HG03469 (cell line): Measurements from ENCODE around the gene QRICH2.
"Not testable (repeated sequence)": the region's sequence is repeated elsewhere in the genome, so short reads cannot be mapped to it uniquely, and the experiment has no call there.

Source experiments
- ATAC-seq: cut with Tn5 transposase; IDR thresholded peaks from one replicate; pipeline ENCODE4 v1.9.1; 2021; ENCODE audit warnings: mild to moderate bottlenecking, moderate library complexity, moderate number of reproducible peaks; ENCODE audit not compliant: unreplicated experiment

QRICH2 gene

DNA sequence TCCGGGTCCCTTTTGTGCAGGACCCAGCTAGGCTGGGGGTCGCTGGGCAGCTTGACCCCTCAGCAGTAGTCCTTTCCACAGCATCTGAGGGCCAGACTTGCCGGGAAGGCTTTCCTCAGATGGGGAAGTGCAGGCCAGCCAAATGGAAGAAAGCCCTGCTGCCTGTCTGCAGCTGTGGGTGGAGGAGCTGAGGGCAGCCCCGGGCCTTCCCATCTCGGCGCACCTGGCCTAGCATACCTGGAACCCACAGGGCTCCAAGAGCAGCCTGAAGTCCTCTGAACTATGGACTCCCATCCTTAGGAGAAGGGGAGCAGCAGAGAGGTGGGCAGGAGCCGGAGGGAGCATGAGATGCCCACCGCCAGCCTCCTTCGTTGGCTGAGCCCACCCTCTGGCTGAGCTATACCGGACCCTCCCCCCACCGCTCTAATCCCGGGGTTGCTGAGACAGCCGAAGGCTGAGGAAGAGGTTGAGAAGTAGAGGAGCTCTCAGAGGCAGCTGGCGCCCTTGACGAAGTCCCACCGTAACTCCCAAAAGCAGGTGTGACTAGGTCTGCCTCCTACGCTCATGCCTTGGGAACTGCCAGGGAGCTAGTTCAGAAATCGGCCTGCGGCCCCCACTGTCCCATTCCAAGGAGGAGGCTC is 29.7 kb downstream of the QRICH2 start:
- no peak for ATAC-seq

DNA sequence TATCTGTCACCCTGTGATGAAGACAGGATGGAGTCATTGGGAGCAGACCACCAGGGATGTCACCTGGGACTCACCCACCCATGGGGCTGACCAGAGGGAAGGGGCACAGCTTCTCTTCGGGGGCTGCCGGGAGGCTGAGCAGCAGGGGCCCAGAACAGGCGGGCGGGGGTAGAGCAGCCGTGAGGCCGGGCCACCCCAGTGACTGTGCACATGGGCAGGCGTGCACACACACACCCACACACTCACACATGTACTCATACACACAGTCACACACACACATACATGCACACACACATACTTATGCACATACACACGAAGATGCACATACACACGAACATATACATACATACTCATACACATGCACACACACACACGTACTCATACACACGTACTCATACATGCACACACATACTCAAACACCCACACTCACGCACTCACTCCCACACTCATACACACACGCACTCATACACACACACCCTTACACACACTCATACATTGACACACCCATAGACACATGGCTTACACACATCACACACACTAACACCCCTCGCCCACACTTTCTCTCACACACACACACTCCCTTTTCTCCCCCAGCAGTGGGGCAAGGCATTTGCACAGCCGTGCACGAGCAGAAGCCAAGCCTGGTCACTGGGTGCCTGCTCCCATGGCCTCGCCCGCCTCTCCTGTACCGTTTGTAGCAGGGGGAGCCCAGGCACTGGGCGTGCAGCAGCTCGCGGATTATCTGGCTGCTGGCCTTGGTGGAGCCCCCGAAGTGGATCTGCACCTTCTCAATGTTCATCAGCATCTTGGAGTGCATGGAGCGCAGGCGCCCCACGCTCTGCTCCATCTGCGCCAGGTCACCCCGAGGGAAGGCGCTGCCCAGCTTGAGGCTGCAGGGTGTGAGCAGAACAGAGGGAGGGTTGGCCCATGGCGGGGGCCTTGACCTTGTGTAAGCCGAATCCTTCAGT is 30.5 kb downstream of the QRICH2 start:
- no peak for ATAC-seq

DNA sequence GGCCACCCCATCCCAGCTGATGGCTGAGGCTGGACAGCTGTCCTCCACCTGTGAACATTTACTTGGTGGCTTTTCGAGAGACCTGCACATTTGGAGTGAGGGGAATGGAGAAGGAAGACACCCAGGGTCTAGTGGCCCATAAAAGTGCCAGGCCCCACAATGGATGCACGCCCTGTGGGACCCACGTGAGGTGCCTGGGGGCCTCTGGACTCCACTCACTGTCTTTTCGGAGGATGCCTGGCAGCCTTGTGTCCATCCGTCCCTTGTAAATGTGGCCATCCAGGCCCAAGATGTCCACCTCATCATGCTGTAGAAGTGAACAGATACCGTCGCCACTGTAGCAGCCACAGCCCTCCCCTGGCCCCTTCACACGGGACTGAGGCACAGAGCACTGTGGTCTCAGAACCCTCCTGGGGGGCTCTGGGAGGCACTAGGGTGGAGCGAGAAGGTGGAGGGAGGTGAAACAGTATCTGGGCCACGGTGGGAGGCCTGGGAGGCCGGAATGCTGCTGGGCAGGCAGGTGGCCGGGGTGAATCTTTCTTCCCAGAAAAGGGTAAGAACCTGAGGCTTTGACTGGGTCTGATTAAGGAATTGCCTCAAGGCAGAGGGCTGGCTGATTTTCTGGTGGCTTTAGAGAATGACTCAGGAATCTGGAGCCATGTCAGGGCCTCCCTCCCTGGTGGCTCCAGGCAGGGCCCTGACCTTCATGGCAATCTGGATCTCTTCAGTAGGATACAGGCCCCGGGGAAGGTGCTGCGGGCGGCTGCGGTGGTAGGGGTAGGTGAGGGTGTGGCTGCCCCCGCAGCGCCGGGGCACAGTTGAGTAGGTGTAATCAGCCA is 31.4 kb downstream of the QRICH2 start:
- ATAC-seq = no peak

DNA sequence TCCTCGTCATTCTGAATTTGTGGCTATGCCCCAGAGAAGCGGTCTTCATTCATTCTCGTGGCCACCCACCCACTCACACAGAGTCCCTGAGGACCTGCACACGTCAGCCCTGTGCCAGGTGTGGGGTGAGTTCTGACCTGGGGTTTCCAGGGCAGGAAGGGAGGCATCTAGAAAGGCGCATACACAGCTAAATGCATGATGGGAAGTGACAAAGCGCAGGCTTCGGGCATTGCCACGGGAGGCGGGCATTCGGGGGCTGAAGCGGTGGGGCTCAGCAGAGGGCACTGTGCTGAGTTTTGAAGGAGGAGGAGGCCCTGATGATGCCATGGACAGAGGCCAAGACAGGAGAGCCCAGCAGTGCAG is 32.0 kb downstream of the QRICH2 start:
- no peak for ATAC-seq

DNA sequence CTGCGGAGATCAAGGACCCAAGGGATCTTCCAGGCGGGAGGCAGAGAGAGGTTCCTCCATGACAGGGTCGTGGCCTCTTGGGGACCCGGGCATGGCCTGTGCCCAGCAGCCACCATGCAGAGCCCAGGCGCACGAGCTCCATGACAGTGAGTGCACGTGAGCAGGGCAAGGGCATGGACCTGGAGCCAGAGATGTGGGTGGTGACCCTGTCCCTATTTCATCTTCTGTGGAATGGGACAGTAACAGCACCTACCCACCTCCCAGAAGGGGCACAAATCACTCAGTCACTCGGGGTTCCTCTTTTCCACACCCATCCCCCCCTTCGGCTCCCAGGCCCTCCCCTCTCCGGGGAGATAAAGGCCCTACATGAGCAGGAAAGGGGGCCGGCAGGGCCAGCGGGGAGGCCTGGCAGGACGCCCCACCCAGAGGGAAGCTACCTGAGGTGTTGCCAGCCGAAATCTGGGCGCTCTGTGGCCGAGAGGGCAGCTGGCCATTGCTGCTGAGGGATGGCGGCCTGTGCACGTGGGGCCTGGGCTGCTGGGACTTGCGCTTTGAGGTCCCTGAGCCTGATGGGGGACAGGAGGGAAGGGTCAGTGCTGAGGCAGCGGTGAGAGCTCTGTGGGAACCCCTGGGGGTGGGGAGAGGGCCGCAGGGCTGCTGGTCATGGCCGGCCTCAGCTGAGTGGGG is 32.6 kb downstream of the QRICH2 start:
- no peak for ATAC-seq

DNA sequence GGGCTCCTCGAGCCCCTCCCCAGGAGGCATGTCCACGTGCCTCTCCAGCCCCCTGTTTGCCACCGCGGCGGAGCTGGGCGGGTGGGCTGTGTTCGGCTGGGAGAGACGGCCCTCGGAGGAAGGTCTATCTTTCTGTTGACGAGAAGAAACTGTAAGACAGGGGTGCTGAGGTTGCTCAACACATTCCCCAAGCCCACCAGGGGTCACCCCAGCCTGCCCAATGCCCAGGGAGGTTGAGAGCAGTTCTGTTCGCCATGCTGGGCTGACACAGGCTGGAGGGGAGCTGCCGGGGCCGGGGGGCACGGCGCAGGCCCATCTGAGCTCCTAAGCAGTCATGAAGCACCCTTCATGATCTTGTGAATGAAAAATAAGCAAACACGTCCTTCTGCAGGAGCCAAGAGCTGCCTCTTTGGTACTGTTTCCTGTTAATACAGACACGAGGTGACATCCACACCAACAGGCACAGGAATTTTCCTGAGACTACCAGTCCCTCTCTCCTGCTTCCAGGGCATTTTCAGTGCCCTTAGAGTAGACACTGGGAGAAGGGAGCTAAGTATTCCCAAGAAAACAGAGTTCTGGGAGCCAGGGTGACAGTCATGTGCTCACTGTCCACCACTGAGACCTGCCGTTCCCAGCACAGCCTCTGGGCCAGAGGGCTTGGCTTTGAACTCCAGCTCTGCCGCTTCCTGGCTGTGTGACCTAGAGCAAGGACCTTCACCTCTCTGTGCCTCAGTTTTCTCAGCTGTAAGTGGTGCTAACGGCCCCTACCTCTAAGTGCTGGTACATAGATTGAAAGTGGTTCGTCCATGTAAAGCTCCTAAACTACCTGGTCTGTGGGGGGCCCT is 33.7 kb downstream of the QRICH2 start:
- ATAC-seq = no peak

DNA sequence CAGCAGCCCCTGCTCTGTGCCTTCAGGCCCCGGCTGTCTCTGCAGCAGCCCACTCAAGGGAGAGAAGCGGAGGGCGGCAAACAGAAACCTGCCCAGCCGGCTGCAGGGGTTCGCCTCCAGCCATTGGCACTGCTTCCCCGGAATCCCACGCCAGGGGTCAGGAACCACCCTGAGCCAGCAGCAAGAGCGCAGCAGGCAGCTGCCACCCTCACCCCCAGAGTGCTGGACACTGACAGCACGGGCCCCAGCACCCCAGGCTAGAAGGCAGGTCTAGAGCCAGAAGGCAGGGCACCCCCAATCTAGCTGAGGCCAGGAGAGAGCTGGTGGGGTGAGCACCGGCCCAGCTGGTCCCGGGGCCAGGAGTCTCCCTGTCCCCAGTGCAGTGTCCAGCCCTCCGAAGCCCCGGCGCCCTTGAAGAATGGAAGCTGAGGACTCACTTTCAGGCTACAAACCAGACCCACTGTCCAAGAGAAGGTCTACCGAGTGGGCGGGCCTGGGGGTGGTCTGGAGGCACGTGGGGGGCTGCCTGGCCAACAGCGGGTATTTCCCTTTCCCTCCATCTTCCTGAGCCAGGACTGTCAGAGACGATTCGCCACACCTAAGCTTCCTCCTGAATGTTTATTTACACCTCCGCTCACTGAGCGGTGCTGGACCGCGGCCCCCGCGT is 34.5 kb downstream of the QRICH2 start:
- no peak for ATAC-seq

DNA sequence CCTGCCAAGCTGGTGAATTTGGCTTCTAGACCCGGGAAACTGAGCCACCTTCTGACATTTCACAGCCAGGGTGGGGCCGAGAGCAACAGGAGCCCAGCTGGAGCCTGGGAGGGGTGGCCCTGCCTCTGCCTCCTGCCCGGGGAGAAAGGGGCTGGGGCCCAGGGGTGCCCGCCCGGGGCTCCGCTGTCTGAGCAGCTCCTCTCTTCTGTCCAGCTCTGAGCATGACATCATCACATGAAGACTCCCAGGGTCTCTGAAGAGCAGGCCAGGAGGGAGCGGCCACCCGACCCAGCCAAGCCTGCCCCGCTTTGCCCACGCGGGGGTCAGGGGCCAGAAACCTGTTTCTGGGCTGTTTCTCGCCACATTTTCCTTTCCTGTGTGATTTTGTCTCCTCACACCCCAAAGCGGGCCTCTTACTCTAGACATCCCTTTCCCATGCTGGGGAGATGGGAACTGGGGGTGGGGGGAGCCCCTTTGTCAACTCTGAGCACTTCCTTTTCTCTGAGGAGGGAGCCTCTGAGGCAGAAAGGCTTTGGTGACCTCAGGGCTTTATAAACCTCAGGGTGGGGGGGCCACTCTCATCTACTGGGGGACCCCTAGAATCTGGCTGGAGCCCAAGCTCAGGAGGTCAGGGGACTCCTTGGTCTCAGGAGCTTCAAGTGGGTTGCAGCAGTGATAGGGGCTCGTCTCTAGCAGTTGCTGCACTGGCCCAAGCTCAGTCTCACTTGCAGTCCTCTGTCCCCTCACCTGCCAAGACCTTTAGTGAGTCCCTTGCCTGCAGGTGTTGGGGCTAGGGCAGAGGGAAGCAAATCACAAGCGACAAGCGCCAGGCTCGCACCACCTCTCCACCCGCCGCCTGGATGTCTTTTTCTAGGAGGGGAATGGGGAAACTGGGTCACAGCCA is 35.3 kb downstream of the QRICH2 start:
- no peak for ATAC-seq

DNA sequence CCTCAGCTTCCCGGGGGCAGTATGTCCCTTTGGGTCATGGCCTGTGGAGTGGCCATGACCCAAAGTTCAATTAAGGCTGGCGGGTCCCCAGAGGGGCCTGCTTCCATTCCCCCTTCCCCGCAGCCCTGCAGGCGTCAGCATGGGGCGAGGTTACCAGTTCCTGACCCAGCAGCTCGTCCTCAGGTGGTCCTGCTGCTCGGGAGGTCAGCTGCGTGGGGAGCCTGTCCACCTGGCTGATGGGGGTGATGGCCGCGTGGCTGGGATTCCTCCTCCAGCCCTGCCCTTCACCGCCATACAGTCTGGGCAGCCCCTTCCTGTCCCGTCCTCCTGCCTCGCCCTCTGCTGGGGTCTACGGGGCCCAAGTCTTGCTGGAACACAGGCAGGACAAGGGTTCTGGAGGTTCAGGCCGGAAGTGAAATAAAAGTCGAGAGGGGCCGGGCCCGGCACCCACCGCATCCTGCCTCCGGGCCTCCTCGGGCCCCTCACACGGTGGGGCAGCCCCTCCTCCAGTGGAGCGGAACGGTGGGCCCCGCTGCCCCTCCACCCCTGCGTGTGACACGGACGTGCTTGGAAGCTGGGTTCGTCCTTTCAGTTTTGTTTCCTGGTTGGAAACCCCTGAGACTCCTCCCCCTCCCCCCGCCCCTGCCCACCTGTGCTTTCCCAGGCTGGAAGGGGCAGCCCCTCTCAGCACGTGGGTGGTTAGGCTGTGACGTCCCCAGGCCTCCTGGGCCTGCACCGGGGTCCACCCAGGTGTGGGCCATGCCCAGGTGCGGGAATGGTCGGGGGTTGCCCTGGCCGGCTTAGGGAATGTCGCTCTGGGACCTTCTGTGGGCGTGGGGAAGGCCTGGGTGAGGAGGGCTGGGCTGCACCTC is 36.2 kb downstream of the QRICH2 start:
- no peak for ATAC-seq

DNA sequence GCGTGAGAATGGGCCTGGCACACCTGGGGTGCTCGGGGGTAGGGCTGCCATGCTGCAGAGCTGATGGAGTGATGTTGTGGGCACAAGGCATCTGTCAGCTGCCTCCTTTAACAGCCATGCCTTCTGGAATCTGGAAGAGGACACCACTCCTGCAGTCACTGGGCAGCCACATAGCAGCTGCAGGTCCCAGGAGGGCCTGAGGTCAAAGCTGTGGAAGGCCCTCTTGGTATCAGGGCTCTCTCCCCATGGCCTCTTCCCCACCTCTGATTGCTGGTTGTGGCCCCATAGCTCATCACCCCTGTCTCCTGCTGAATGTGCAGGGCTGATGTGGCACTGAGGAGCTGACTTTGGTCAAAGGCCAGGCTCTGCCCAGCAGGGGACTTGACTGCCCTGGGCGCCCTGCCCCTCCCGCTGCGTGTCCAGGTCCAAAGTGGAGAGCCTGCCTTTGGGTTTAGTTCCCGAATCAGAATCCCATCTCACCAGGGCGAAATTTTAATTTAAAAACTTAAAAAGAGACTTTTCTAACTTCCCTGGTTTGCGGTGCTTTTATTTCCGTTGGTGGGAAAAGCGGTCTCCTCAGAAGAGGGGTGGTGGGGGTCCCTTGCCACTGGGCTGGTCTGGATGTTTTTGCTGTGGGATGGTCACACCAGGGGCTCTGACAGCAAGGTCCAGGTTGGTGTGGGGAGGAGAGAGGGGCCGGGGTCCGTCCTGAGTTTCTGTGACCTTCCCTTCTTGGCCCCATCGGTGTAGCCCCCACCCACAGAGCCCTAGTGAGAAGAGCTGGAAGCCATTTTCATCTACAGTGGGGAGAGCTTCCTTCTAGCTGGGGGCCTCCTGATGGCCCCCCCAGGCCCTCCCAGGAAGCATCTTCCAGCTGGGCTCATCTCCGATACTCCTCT is 37.1 kb downstream of the QRICH2 start:
- ATAC-seq = no peak

DNA sequence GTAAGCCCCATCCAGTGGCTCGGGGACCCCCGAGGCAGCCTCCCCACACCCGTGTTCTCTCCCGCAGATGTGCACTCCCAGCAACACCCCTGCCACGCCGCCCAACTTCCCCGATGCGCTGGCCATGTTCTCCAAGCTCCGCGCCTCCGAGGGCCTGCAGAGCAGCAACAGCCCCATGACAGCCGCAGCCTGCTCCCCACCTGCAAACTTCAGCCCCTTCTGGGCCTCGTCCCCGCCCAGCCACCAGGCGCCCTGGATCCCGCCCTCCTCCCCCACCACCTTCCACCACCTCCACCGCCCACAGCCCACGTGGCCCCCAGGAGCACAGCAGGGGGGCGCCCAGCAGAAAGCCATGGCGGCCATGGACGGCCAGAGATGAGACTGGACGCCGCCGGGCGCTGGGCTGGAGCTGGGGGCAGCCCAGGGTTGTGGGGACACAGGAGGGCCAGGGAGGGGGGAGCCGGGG is 37.9 kb downstream of the QRICH2 start:
- ATAC-seq = no peak

DNA sequence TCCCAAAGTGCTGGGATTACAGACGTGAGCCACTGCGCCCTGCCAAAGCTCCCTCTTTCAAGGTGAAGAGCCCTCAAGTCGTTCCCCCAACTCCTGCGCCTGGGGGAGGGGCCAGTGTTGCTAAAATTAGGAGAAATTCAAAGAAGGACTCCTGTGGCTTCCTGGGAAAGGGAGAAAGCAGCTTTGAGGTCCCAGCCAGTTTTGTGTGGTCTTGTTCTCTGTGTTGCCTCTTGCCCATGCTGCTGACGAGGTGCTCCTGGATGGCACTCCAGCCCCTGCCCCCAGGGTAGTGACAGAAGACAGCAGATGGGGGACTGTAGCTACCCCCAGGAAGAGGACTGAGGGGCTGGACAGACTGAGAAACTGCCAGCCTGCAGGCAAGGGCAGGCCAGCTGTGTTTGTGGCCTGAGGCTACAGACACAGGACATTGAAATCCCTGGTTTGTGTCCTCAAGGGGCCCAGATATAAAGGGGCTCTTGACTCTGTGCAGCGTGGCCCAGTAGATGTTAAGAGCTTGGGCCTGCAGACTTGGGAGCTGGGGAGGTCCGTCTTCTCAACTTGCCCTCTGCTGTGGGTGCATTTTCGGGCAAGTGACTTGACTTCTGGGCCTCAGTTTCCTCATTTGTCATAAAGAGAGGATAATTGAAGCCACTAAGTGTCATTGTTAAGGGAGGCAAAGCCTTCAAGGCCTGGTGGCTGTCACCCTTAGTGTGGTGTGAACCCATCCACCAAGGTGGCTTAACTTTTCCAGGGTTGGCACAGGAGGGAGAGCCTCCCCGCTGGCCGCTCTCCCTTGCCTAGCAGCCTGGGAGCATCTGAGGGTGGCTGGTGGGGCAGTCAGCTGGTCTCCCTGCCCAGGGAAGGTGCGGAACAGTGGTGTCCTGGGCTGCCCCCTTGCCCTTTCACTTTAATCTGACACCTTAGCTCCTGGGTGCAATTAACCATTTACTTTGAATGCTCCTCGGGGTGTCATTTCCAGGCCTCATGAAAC is 38.8 kb downstream of the QRICH2 start:
- no peak for ATAC-seq

DNA sequence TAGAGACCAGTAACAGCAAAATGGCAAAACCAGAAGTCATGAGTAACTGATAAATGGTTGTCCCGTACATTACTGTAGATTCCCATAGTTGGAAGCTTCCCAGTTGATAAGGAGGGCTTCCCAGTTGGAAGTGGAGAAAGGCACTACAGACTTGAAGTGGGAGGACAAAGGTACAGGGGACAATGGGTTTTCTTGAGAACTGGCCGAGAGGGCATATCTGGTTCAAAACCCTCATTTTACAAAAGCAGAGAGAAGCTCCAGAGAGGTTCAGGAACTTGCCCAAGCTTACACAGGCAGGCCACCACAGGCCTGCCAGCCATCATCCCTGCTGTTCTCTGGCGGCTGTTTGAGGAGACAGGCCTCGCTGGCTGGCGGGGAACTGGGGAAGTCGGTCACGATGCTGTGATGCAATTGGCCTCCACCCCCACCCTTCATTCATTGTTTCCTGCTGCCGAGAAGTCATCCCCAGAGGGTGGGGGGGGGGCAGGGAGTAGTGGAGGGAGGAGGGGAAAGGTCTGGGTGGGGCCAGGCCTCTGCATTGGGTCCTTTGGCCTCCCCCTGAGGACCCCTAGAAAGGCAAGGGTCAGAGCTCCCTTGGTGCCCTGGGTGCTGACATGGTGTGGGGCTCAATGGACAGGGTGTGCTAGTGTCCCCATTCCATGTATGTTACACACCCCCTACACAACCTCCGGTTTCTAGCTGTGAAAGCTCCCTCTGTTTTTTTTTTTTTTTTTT is 39.9 kb downstream of the QRICH2 start:
- no peak for ATAC-seq

DNA sequence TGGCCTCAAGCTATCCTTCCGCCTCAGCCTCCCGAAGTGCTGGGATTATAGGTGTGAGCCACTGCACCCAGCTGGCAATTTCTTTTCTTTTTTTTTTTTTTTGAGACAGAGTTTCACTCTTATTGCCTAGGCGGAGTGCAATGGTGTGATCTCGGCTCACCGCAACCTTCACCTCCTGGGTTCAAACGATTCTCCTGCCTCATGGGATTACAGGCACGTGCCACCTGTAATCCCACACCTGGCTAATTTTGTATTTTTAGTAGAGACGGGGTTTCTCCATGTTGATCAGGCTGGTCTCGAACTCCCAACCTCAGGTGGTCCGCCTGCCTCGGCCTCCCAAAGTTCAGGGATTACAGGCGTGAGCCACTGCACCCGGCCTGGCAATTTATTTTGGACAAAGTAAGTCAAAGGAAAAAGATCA is 40.5 kb downstream of the QRICH2 start:
- ATAC-seq = not testable (repeated sequence)
